GM12878 (cell line): Measurements from ENCODE around the gene IGF2R. TPM values are rescaled to one million over a fixed set of nuclear protein-coding genes. Genes with fewer than 3 reads are reported as not detected.

ENCODE experiments used
- BCL11A ChIP-seq: IDR thresholded peaks from 2 replicates; pipeline ENCODE4 v1.6.1; 2011; ENCODE audit warnings: low read depth, low read length
- BHLHE40 ChIP-seq, 2 experiments: fragments of 450-650 bp in 1 of 2; IDR thresholded peaks; 2 replicates each; pipeline ENCODE4 v1.6.1; 2011 to 2017; ENCODE audit warnings: low read depth in 2 of 2, borderline replicate concordance in 1 of 2, improper control_type of control experiment in 1 of 2, low read length in 1 of 2, mild to moderate bottlenecking in 1 of 2
- BRCA1 ChIP-seq: IDR thresholded peaks from 2 replicates; pipeline ENCODE4 v1.6.1; 2011; ENCODE audit warnings: low read depth, low read length, improper control_type of control experiment
- CBFB ChIP-seq: IDR thresholded peaks from 2 replicates; pipeline ENCODE4 v1.6.1; 2016; ENCODE audit warnings: antibody characterized with exemption, low read depth
- CBX3 ChIP-seq: fragments of 200-600 bp; sonication (generic); IDR thresholded peaks from 2 replicates; pipeline ENCODE4 v1.6.1; 2016; ENCODE audit warnings: low read depth, borderline replicate concordance
- CHD1 ChIP-seq: IDR thresholded peaks from 2 replicates; pipeline ENCODE4 v1.6.1; 2012; ENCODE audit warnings: low read depth, low read length, improper control_type of control experiment
- GABPA ChIP-seq: IDR thresholded peaks from 2 replicates; pipeline ENCODE4 v1.6.1; 2014; ENCODE audit warnings: antibody characterized with exemption, low read depth, mild to moderate bottlenecking, inconsistent platforms
- IKZF1 ChIP-seq: fragments of 450-650 bp; conservative IDR thresholded peaks from 2 replicates; pipeline ENCODE4 v1.6.1; 2017; ENCODE audit warnings: antibody characterized with exemption, mild to moderate bottlenecking
- IRF4 ChIP-seq: IDR thresholded peaks from 2 replicates; pipeline ENCODE4 v1.6.1; 2011; ENCODE audit warnings: low read depth, low read length
- JUNB ChIP-seq: IDR thresholded peaks from 2 replicates; pipeline ENCODE4 v1.6.1; 2016; ENCODE audit warnings: antibody characterized with exemption, mild to moderate bottlenecking
- KLF5 ChIP-seq: fragments of 450-650 bp; IDR thresholded peaks from 2 replicates; pipeline ENCODE4 v1.6.1; 2014; ENCODE audit warnings: mild to moderate bottlenecking; ENCODE audit not compliant: partially characterized antibody
- LARP7 ChIP-seq: fragments of 450-650 bp; IDR thresholded peaks from 2 replicates; pipeline ENCODE4 v1.6.1; 2017; ENCODE audit warnings: mild to moderate bottlenecking
- MEF2A ChIP-seq: IDR thresholded peaks from 2 replicates; pipeline ENCODE4 v1.6.1; 2011; ENCODE audit warnings: low read depth, mild to moderate bottlenecking, low read length, moderate library complexity; ENCODE audit not compliant: insufficient read depth
- MYB ChIP-seq: fragments of 150-350 bp; IDR thresholded peaks from 2 replicates; pipeline ENCODE4 v1.6.1; 2014; ENCODE audit warnings: mild to moderate bottlenecking, low read depth, low read length, borderline replicate concordance
- NFIC ChIP-seq: IDR thresholded peaks from 2 replicates; pipeline ENCODE4 v1.6.1; 2012; ENCODE audit warnings: low read depth, mild to moderate bottlenecking, inconsistent platforms, low read length, moderate library complexity
- NFYB ChIP-seq: IDR thresholded peaks from 2 replicates; pipeline ENCODE4 v1.6.1; 2011; ENCODE audit warnings: low read depth, mild to moderate bottlenecking, low read length, improper control_type of control experiment, moderate library complexity; ENCODE audit not compliant: insufficient read depth
- RBBP5 ChIP-seq: fragments of 200-600 bp; sonication (generic); conservative IDR thresholded peaks from 2 replicates; pipeline ENCODE4 v1.6.1; 2016
- RCOR1 ChIP-seq: conservative IDR thresholded peaks from 2 replicates; pipeline ENCODE4 v1.6.1; 2012; ENCODE audit warnings: low read depth, low read length, improper control_type of control experiment
- RELB ChIP-seq: fragments of 450-650 bp; IDR thresholded peaks from 2 replicates; pipeline ENCODE4 v1.6.1; 2017; ENCODE audit warnings: low read depth, mild to moderate bottlenecking, moderate library complexity
- SMARCA5 ChIP-seq: fragments of 450-650 bp; IDR thresholded peaks from 2 replicates; pipeline ENCODE4 v1.6.1; 2017; ENCODE audit warnings: mild to moderate bottlenecking
- SREBF1 ChIP-seq: IDR thresholded peaks from 2 replicates; pipeline ENCODE4 v1.6.1; 2012; ENCODE audit warnings: mild to moderate bottlenecking, low read length
- STAT1 ChIP-seq: fragments of 450-650 bp; conservative IDR thresholded peaks from 2 replicates; pipeline ENCODE4 v1.6.1; 2014; ENCODE audit warnings: antibody characterized with exemption, mild to moderate bottlenecking
- TAF1 ChIP-seq: IDR thresholded peaks from 2 replicates; pipeline ENCODE4 v1.6.1; 2011; ENCODE audit warnings: mild to moderate bottlenecking, low read depth, low read length, borderline replicate concordance
- TBL1XR1 ChIP-seq: IDR thresholded peaks from 2 replicates; pipeline ENCODE4 v1.6.1; 2012; ENCODE audit warnings: low read depth, low read length, improper control_type of control experiment
- YBX1 ChIP-seq: fragments of 450-650 bp; IDR thresholded peaks from 2 replicates; pipeline ENCODE4 v1.6.1; 2016; ENCODE audit warnings: antibody characterized with exemption
- YY1 ChIP-seq: IDR thresholded peaks from 2 replicates; pipeline ENCODE4 v1.6.1; 2011; ENCODE audit warnings: low read depth, mild to moderate bottlenecking, low read length
- ZNF384 ChIP-seq: IDR thresholded peaks from 2 replicates; pipeline ENCODE4 v1.6.1; 2012; ENCODE audit warnings: low read depth, mild to moderate bottlenecking, low read length, improper control_type of control experiment, borderline replicate concordance
- ZNF592 ChIP-seq: fragments of 450-650 bp; IDR thresholded peaks from 2 replicates; pipeline ENCODE4 v1.6.1; 2017; ENCODE audit warnings: mild to moderate bottlenecking, moderate library complexity
- polyA plus RNA-seq, 11 experiments: library from polyadenylated mRNA; depleted of rRNA in 4 of 11; unstranded in 6 of 11; stranded (reverse) in 5 of 11; fragments of >200 nt; fragmentation: Nextera tagmentation in 4 of 11; fragmentation: Illumina TruSeq in 1 of 11; extraction: Ambion mirVana in 4 of 11; extraction: Trizol in 1 of 11; gene quantifications; 1 replicate in 1 of 11; 2 replicates in 10 of 11; pipeline versions ENCODE4 v1.2.1 to v1.2.3, GENCODE V29; 2011 to 2016; ENCODE audit warnings: inconsistent platforms in 2 of 11, missing spikeins in 2 of 11, low read depth in 1 of 11
- total RNA-seq, 4 experiments: library from RNA; depleted of rRNA in 3 of 4; stranded (reverse); fragments of >200 nt in 3 of 4; fragmentation: Illumina TruSeq in 1 of 4; extraction: Trizol in 1 of 4; gene quantifications; 2 replicates each; pipeline versions ENCODE4 v1.2.1 to v1.2.3, GENCODE V29; 2013 to 2021

The IGF2R gene
- total and polyA plus RNA-seq, 10 of the 15 experiments (the other 5 are each of a cell fraction or from before 2014, with no cell fraction given) = 1.00 to 40.1 (median 16.8) TPM

GRCh38 chr6:159978291-159979135 lies 9.6 kb downstream of the IGF2R start (continued):
- TF ChIP-seq ZNF592 (no peak), RELB (peak; percentile 50; the same call in 1 of the 2 replicates), BHLHE40 (IDR thresholded peaks at IDR 0.05; ENCODE audit: borderline replicate concordance in 1 of 2, low read depth in 2 of 2, low read length in 1 of 2) (peak; percentile 47 to 68), IRF4 (0 out of 2 replicates have a peak, but pooled peaks have one; percentile 5), CBFB (no peak), NFYB (no peak), MYB (no peak), YY1 (0 out of 2 replicates have a peak, but pooled peaks have one; percentile 26), JUNB (peak; percentile 37; the same call in 1 of the 2 replicates), IKZF1 (peak; percentile 95), RCOR1 (no peak), CHD1 (no peak), LARP7 (no peak; the same call in 1 of the 2 replicates), SREBF1 (no peak), RBBP5 (no peak), CBX3 (no peak), BRCA1 (no peak), YBX1 (no peak), MEF2A (peak; percentile 96), NFIC (peak; percentile 38; the same call in 1 of the 2 replicates), TBL1XR1 (peak; percentile 75; the same call in 1 of the 2 replicates), SMARCA5 (peak; percentile 95), GABPA (no peak), KLF5 (no peak), TAF1 (no peak), STAT1 (no peak), BCL11A (0 out of 2 replicates have a peak, but pooled peaks have one; percentile 36), ZNF384 (peak; percentile 86)
